ENCODE results near the gene S100A11. TPM values are rescaled to one million over a fixed set of nuclear protein-coding genes. Genes with fewer than 3 reads are reported as not detected.
"Not testable (repeated sequence)": the region's sequence is repeated elsewhere in the genome, so short reads cannot be mapped to it uniquely, and the experiment has no call there.

S100A11 gene
- total RNA-seq, 1 experiment from 2014 or later: 474 TPM

DNA sequence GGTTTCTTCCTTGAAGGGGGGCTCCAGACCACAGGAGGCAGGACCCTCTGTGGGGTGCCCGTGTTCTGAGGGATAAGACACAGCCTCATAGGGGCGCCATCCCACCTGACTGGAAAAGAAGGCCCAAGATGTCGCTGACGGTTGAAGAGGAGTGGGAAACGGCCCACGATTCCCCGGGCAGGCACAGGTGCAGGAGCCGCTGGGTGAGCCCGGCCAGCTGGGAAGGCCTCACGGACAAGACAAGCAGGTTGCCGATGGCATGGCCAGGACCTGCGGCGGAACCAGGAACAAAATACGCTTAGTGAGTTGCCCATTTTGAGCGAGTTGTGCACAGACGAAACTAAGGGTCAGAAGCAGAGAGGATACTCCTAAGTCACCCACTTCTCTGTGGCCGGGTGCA lies 43.7 kb upstream of the S100A11 start:
- CTCF ChIA-PET; H3K9me3 ChIP-seq (ENCODE audit: control insufficient read depth, insufficient read depth, low read depth, low read length); in situ Hi-C loops (cut with HindIII; ENCODE audit: low pct_unique_long_range_greater_than_20kb, low sequenced_read_pairs); BruUV-seq (replicated peaks); POLR2A ChIA-PET; H3K4me1 ChIP-seq (ENCODE audit: control insufficient read depth, insufficient read depth, low read length); intact Hi-C loops (cut with micrococcal nuclease; ENCODE audit: unreplicated experiment); H3K4me3 ChIP-seq (ENCODE audit: low read depth in 2 of 2, low read length in 2 of 2); H3K36me3 ChIP-seq (ENCODE audit: control insufficient read depth, insufficient read depth, low read length); H3K27me3 ChIP-seq (ENCODE audit: control insufficient read depth, insufficient read depth, low read length); H3K27ac ChIP-seq (ENCODE audit: low read length); DNase-seq (ENCODE audit: low read depth, low spot score); ATAC-seq: not testable (repeated sequence)

DNA sequence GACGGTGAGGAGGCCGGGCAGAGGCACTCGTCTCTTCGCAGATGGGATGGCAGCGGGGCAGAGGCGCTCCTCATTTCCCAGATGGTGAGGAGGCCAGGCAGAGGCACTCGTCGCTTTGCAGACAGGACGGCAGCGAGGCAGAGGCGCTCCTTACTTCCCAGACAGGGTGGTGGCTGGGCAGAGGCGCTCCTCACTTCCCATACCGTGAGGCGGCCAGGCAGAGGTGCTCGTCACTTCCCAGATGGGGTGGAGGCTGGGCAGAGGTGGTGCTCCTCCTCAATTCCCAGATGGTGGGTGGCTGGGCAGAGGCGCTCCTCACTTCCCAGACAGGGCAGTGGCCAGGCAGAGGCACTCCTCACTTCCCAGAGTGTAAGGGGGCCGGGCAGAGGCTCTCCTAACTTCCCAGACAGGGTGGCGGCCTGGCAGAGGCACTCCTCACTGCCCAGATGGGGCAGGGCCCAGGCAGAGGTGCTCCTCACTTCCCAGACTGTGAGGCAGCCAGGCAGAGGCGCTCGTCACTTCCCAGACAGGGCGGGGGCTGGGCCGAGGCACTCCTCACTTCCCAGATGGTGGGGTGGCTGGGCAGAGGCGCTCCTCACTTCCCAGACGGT lies 42.1 kb upstream of the S100A11 start:
- BruUV-seq (replicated peaks): no TSS peak
- POLR2A ChIA-PET: no interaction called here
- H3K27ac ChIP-seq (ENCODE audit: low read length): no peak overlapping the region

More for the DNA sequence above, 42.1 kb upstream of the S100A11 start:
- TF ChIP-seq SIN3A (IDR thresholded peaks at IDR 0.05; ENCODE audit: borderline replicate concordance, insufficient read depth, low read depth, low read length) (no peak), CTCF (IDR thresholded peaks at IDR 0.05) (no peak), POLR2AphosphoS5 (IDR thresholded peaks at IDR 0.05; ENCODE audit: low read depth, low read length) (no peak), REST (IDR thresholded peaks at IDR 0.05; ENCODE audit: insufficient read depth in 1 of 2, low read depth in 2 of 2, low read length in 1 of 2) (no peak), TCF7L2 (IDR thresholded peaks at IDR 0.05; ENCODE audit: low read depth, low read length) (no peak)
- H3K4me1 ChIP-seq (ENCODE audit: control insufficient read depth, insufficient read depth, low read length): no peaks in the 10 kb centered on the region
- no peaks in the 10 kb centered on the region for H3K9me3 ChIP-seq (ENCODE audit: control insufficient read depth, insufficient read depth, low read depth, low read length)
- no peak overlapping the region for H3K4me3 ChIP-seq (ENCODE audit: low read depth in 2 of 2, low read length in 2 of 2)
- no peak for ATAC-seq
- CTCF ChIA-PET: no interaction called here
- peaks cover 6% of the 10 kb centered on the region; the same call in 1 of the 2 replicates for H3K27me3 ChIP-seq (ENCODE audit: control insufficient read depth, insufficient read depth, low read length)
- no peak for DNase-seq (ENCODE audit: low read depth, low spot score)
- H3K36me3 ChIP-seq (ENCODE audit: control insufficient read depth, insufficient read depth, low read length): no peaks in the 10 kb centered on the region
- intact Hi-C loops (cut with micrococcal nuclease; ENCODE audit: unreplicated experiment): no loop called here
- in situ Hi-C loops (cut with HindIII; ENCODE audit: low pct_unique_long_range_greater_than_20kb, low sequenced_read_pairs): no loop called here
